Endothelial cell of umbilical vein (primary cell): ENCODE data around the gene MAP4K5. TPM values are rescaled to one million over a fixed set of nuclear protein-coding genes. Genes with fewer than 3 reads are reported as not detected.

Experiments used
- BruUV-seq: library from RNA; stranded (reverse); fragments of 400-500 nt; replicated peaks from 2 replicates; lab custom pipeline; 2021; lab: Mats Ljungman, UMichigan
- CTCF ChIA-PET: fragments of 300-600, 350-600 bp; sonication (Branson Sonifier 250); formaldehyde crosslinking; loops from one replicate; lab custom pipeline; 2021; ENCODE audit warnings: antibody characterized with exemption, inconsistent platforms; lab: Charles Lee
- POLR2A ChIA-PET: fragments of 300-600, 350-600 bp; sonication (Branson Sonifier 250); formaldehyde crosslinking; loops from one replicate; lab custom pipeline; 2021; ENCODE audit warnings: antibody characterized with exemption, inconsistent platforms; lab: Charles Lee
- DNase-seq: peaks from one replicate; pipeline ENCODE4 v3.0.0-alpha.2; 2011; ENCODE audit warnings: low read depth, low spot score
- FAIRE-seq: peaks from 2 replicates; lab custom pipeline; 2011; peaks lifted over from hg19 to GRCh38; lab: Jason Lieb, UNC
- H2AFZ ChIP-seq: 2 replicates; pipeline ENCODE4 v1.6.0; 2012; ENCODE audit warnings: low read depth, low read length, control low read depth, inconsistent platforms
- H3K27ac ChIP-seq: 2 replicates; pipeline ENCODE4 v1.5.1; 2011; ENCODE audit warnings: low read depth, mild to moderate bottlenecking, control low read depth, low read length, moderate library complexity; ENCODE audit not compliant: insufficient read depth
- H3K27me3 ChIP-seq, 2 experiments: 2 replicates each; pipeline versions ENCODE4 v1.6.0 to v1.6.1; 2011; ENCODE audit warnings: low read length in 2 of 2, mixed read lengths in 1 of 2; ENCODE audit not compliant: control insufficient read depth in 2 of 2, insufficient read depth in 2 of 2
- H3K36me3 ChIP-seq, 2 experiments: 2 replicates in 1 of 2; 3 replicates in 1 of 2; pipeline ENCODE4 v1.5.1; 2011; ENCODE audit warnings: low read length in 2 of 2, mild to moderate bottlenecking in 1 of 2, moderate library complexity in 1 of 2; ENCODE audit not compliant: control insufficient read depth in 2 of 2, insufficient read depth in 2 of 2; ENCODE audit errors: extremely low read depth in 1 of 2
- H3K4me1 ChIP-seq: 3 replicates; pipeline ENCODE4 v1.5.1; 2011; ENCODE audit warnings: mild to moderate bottlenecking, low read length; ENCODE audit not compliant: control insufficient read depth, insufficient read depth; ENCODE audit errors: extremely low read depth
- H3K4me2 ChIP-seq: 2 replicates; pipeline ENCODE4 v1.6.1; 2011; ENCODE audit warnings: low read length, control low read depth, mixed read lengths; ENCODE audit not compliant: insufficient read depth
- H3K4me3 ChIP-seq, 3 experiments: fragments of 200-600 bp in 1 of 3; sonication (generic), shearing (Covaris generic) in 1 of 3; replicated peaks in 1 of 3; 2 replicates each; pipeline ENCODE4 v1.5.1; 2011 to 2016; ENCODE audit warnings: control low read depth in 3 of 3, low read length in 3 of 3, mild to moderate bottlenecking in 2 of 3, inconsistent platforms in 1 of 3, low read depth in 1 of 3, moderate library complexity in 1 of 3; ENCODE audit not compliant: insufficient read depth in 1 of 3
- H3K79me2 ChIP-seq: 2 replicates; pipeline ENCODE4 v1.6.0; 2012; ENCODE audit warnings: low read length, inconsistent platforms; ENCODE audit not compliant: control insufficient read depth, insufficient read depth
- H3K9ac ChIP-seq: replicated peaks from 2 replicates; pipeline ENCODE3; 2011; ENCODE audit warnings: low read length, control low read depth; ENCODE audit not compliant: insufficient read depth; ENCODE audit errors: extremely low read depth
- H3K9me1 ChIP-seq: replicated peaks from 3 replicates; pipeline ENCODE4 v1.6.0; 2011; ENCODE audit warnings: mild to moderate bottlenecking, low read length; ENCODE audit not compliant: control insufficient read depth, insufficient read depth; ENCODE audit errors: extremely low read depth
- H3K9me3 ChIP-seq: replicated peaks from 2 replicates; pipeline ENCODE4 v1.5.1; 2012; ENCODE audit warnings: low read length, inconsistent platforms; ENCODE audit not compliant: control insufficient read depth, insufficient read depth
- H4K20me1 ChIP-seq: replicated peaks from 2 replicates; pipeline ENCODE3; 2011; ENCODE audit warnings: mild to moderate bottlenecking, low read length; ENCODE audit not compliant: control insufficient read depth, insufficient read depth; ENCODE audit errors: extremely low read depth
- EZH2 ChIP-seq: IDR thresholded peaks from 2 replicates; pipeline ENCODE4 v1.6.1; 2012; ENCODE audit warnings: borderline replicate concordance, low read depth, mild to moderate bottlenecking, moderate library complexity, low read length, inconsistent platforms; ENCODE audit not compliant: severe bottlenecking
- FOS ChIP-seq: IDR thresholded peaks from 2 replicates; pipeline ENCODE4 v1.6.1; 2011; ENCODE audit warnings: mild to moderate bottlenecking, low read length, moderate library complexity, borderline replicate concordance; ENCODE audit not compliant: insufficient read depth
- GATA2 ChIP-seq: IDR thresholded peaks from 2 replicates; pipeline ENCODE4 v1.7.0; 2011; ENCODE audit warnings: low read depth, mild to moderate bottlenecking, moderate library complexity, mixed read lengths, low read length; ENCODE audit not compliant: insufficient read length, insufficient read depth
- JUN ChIP-seq: IDR thresholded peaks from 2 replicates; pipeline ENCODE4 v1.6.1; 2011; ENCODE audit warnings: borderline replicate concordance, low read depth; ENCODE audit not compliant: insufficient read length, insufficient read depth
- MYC ChIP-seq: IDR thresholded peaks from one replicate; pipeline ENCODE4 v1.6.1; 2011; ENCODE audit warnings: mild to moderate bottlenecking, low read depth, low read length
- POLR2A ChIP-seq: IDR thresholded peaks from 2 replicates; pipeline ENCODE4 v1.6.1; 2012; ENCODE audit warnings: low read depth, mild to moderate bottlenecking, control low read depth, low read length
- POLR2AphosphoS5 ChIP-seq: IDR thresholded peaks from 2 replicates; pipeline ENCODE4 v1.6.1; 2012; ENCODE audit warnings: low read depth, mild to moderate bottlenecking, control low read depth, low read length, moderate library complexity; ENCODE audit not compliant: insufficient read depth
- dilution Hi-C: fragments of 300-500 bp; cut with MboI; formaldehyde crosslinking; loops from one replicate; pipeline ENCODE4 v1.15.0; 2019; ENCODE audit warnings: low sequenced_read_pairs; ENCODE audit not compliant: extremely low pct_ligation_motif_present
- intact Hi-C: fragments of 100-400 bp; cut with micrococcal nuclease; formaldehyde crosslinking; loops from one replicate; pipeline ENCODE4 v1.10.0; 2022
- polyA plus RNA-seq, 4 experiments: library from polyadenylated mRNA; depleted of rRNA in 3 of 4; stranded (reverse) in 3 of 4; unstranded in 1 of 4; fragments of >200 nt; gene quantifications; 2 replicates each; pipeline versions ENCODE4 v1.2.1 to v1.2.3, GENCODE V29; 2011 to 2012; ENCODE audit warnings: missing spikeins in 1 of 4
- total RNA-seq: library from RNA; stranded (reverse); gene quantifications from 2 replicates; pipeline ENCODE4 v1.2.3, GENCODE V29; 2021
- TF ChIP-seq, protein P1 (sequence below): IDR thresholded peaks from 2 replicates; pipeline ENCODE4 v1.6.1; 2011; ENCODE audit not compliant: insufficient read depth, insufficient read length
- TF ChIP-seq, protein P2 (sequence below), 2 donors: IDR thresholded peaks; 1 replicate in 1 of 2; 2 replicates in 1 of 2; pipeline ENCODE4 v1.5.1; 2011; ENCODE audit warnings: low read length in 2 of 2, mild to moderate bottlenecking in 2 of 2, moderate library complexity in 2 of 2, control low read depth in 1 of 2, inconsistent platforms in 1 of 2, low read depth in 1 of 2; ENCODE audit not compliant: insufficient read depth in 1 of 2; ENCODE audit errors: extremely low read depth in 1 of 2

Gene MAP4K5
- total and polyA plus RNA-seq, 2 donors (not counting 3 experiments of a cell fraction or from before 2014, with no cell fraction given): 17.4 to 73.7 TPM

DNA sequence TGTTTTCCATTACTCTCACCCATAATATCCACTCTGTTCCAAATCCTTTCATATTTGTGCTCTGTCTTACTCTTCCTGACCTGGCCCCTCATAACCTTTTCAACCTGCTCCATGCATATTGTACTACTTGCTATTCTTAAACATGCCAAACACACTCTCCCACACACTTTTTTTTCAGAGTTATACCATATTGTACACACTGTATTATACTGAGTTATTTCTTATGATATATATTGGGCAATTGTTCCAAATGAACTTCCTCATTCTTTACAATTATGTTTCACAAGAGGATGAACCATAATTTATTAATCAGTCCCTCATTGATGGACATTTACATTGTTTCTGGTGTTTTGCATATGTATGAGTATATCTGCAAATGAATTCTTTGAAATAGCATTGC, 46.1 kb upstream of the MAP4K5 start:
- DNase-seq: no peak
- H3K9me3 ChIP-seq: no peaks in the 10 kb centered on the region
- TF ChIP-seq FOS: no peak
- TF ChIP-seq POLR2AphosphoS5: no peak
- TF ChIP-seq, protein P1, sequence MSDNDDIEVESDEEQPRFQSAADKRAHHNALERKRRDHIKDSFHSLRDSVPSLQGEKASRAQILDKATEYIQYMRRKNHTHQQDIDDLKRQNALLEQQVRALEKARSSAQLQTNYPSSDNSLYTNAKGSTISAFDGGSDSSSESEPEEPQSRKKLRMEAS: no peak
- TF ChIP-seq JUN: no peak
- TF ChIP-seq EZH2: no peak
- TF ChIP-seq POLR2A: no peak
- TF ChIP-seq, protein P2, sequence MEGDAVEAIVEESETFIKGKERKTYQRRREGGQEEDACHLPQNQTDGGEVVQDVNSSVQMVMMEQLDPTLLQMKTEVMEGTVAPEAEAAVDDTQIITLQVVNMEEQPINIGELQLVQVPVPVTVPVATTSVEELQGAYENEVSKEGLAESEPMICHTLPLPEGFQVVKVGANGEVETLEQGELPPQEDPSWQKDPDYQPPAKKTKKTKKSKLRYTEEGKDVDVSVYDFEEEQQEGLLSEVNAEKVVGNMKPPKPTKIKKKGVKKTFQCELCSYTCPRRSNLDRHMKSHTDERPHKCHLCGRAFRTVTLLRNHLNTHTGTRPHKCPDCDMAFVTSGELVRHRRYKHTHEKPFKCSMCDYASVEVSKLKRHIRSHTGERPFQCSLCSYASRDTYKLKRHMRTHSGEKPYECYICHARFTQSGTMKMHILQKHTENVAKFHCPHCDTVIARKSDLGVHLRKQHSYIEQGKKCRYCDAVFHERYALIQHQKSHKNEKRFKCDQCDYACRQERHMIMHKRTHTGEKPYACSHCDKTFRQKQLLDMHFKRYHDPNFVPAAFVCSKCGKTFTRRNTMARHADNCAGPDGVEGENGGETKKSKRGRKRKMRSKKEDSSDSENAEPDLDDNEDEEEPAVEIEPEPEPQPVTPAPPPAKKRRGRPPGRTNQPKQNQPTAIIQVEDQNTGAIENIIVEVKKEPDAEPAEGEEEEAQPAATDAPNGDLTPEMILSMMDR (IDR thresholded peaks at IDR 0.05; ENCODE audit: extremely low read depth in 1 of 2, insufficient read depth in 1 of 2, low read depth in 1 of 2, low read length in 2 of 2): no peak
- TF ChIP-seq GATA2: no peak
- no peak for TF ChIP-seq MYC
- no peaks in the 10 kb centered on the region for H3K27me3 ChIP-seq
- H3K36me3 ChIP-seq: no peaks in the 10 kb centered on the region
- no peaks in the 10 kb centered on the region for H3K79me2 ChIP-seq
- H3K4me2 ChIP-seq: no peak overlapping the region
- H4K20me1 ChIP-seq: no peaks in the 10 kb centered on the region
- no peak overlapping the region for H3K4me3 ChIP-seq
- no peak overlapping the region for H2AFZ ChIP-seq
- CTCF ChIA-PET: no interaction called here
- POLR2A ChIA-PET: no interaction called here
- dilution Hi-C loops (no loop called here), intact Hi-C loops (no loop called here)
- no peak overlapping the region for H3K9ac ChIP-seq
- no TSS peak for BruUV-seq
- FAIRE-seq: no peak
- no peaks in the 10 kb centered on the region for H3K4me1 ChIP-seq
- H3K9me1 ChIP-seq: no peaks in the 10 kb centered on the region
- H3K27ac ChIP-seq: no peak overlapping the region
